Ishikawa (cell line): Measurements from ENCODE around the gene RAB25.

ENCODE experiments used
- CEBPB ChIP-seq: IDR thresholded peaks from 2 replicates; pipeline ENCODE4 v1.6.1; 2012
- CREB1 ChIP-seq: IDR thresholded peaks from 2 replicates; pipeline ENCODE4 v1.6.1; 2012; ENCODE audit warnings: low read depth
- EGR1 ChIP-seq: IDR thresholded peaks from 2 replicates; pipeline ENCODE4 v1.6.1; 2012
- EP300 ChIP-seq: IDR thresholded peaks from 2 replicates; pipeline ENCODE4 v1.6.1; 2012; ENCODE audit warnings: borderline replicate concordance
- FOXM1 ChIP-seq: IDR thresholded peaks from 2 replicates; pipeline ENCODE4 v1.6.1; 2012; ENCODE audit warnings: low read depth, borderline replicate concordance
- MAX ChIP-seq: IDR thresholded peaks from 2 replicates; pipeline ENCODE4 v1.6.1; 2012
- NFIC ChIP-seq: IDR thresholded peaks from 2 replicates; pipeline ENCODE4 v1.6.1; 2012
- RAD21 ChIP-seq: IDR thresholded peaks from 2 replicates; pipeline ENCODE4 v1.6.1; 2012; ENCODE audit warnings: low read depth
- TAF1 ChIP-seq: IDR thresholded peaks from 2 replicates; pipeline ENCODE4 v1.6.1; 2012; ENCODE audit warnings: low read depth, mild to moderate bottlenecking
- TCF12 ChIP-seq: IDR thresholded peaks from 2 replicates; pipeline ENCODE4 v1.6.1; 2012; ENCODE audit warnings: low read depth
- TEAD4 ChIP-seq: IDR thresholded peaks from 2 replicates; pipeline ENCODE4 v1.6.1; 2012
- YY1 ChIP-seq: IDR thresholded peaks from 2 replicates; pipeline ENCODE4 v1.6.1; 2012; ENCODE audit warnings: low read depth
- ZBTB7A ChIP-seq: IDR thresholded peaks from 2 replicates; pipeline ENCODE4 v1.6.1; 2012; ENCODE audit warnings: low read depth
- TF ChIP-seq, protein P1 (sequence below): IDR thresholded peaks from 2 replicates; pipeline ENCODE4 v1.6.1; 2012; ENCODE audit warnings: low read depth, mild to moderate bottlenecking
- TF ChIP-seq, protein P2 (sequence below): IDR thresholded peaks from 2 replicates; pipeline ENCODE4 v1.6.1; 2012

Gene RAB25

DNA sequence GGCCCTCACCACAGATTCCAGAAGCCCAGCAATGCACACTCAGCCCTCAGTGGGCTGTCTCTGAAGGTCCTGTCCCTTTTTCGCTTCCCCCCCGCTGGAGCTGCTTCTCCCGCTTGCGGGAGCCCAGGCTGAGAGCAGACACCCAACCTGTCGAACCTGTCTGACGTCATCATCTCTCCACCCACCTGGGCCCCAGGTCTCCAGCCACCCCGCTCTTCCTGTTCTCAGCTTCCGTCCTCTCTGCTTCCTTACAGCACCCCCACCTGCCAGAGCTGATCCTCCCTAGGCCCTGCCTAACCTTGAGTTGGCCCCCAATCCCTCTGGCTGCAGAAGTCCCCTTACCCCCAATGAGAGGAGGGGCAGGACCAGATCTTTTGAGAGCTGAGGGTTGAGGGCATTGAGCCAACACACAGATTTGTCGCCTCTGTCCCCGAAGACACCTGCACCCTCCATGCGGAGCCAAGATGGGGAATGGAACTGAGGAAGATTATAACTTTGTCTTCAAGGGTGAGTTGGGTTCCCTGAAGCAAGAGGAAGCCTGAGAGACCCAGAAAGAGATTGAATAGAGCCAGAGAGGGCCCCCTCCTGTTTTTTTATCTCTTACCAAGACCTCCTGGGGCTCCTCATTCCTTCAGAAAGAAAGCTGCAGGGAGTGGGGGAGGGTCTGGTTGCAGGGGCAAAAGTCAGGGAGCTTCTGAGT, at the start of gene RAB25:
Gene RAB25 (plus strand): TSS at position 224 of the 700 bp plus-strand sequence. CDS start 241 bp downstream, at position 465.
- TF ChIP-seq YY1 (no peak), CEBPB (no peak), FOXM1 (no peak), TAF1 (peak; percentile 60), RAD21 (no peak; the same call in 1 of the 2 replicates), TEAD4 (peak; percentile 15; the same call in 1 of the 2 replicates), EGR1 (peak; percentile 35; the same call in 1 of the 2 replicates), NFIC (peak; percentile 43; the same call in 1 of the 2 replicates), EP300 (no peak; the same call in 1 of the 2 replicates), CREB1 (peak; percentile 80), ZBTB7A (peak; percentile 38; the same call in 1 of the 2 replicates), MAX (peak; percentile 76), TCF12 (0 out of 2 replicates have a peak, but pooled peaks have one; percentile 51)
- TF ChIP-seq, protein P1, sequence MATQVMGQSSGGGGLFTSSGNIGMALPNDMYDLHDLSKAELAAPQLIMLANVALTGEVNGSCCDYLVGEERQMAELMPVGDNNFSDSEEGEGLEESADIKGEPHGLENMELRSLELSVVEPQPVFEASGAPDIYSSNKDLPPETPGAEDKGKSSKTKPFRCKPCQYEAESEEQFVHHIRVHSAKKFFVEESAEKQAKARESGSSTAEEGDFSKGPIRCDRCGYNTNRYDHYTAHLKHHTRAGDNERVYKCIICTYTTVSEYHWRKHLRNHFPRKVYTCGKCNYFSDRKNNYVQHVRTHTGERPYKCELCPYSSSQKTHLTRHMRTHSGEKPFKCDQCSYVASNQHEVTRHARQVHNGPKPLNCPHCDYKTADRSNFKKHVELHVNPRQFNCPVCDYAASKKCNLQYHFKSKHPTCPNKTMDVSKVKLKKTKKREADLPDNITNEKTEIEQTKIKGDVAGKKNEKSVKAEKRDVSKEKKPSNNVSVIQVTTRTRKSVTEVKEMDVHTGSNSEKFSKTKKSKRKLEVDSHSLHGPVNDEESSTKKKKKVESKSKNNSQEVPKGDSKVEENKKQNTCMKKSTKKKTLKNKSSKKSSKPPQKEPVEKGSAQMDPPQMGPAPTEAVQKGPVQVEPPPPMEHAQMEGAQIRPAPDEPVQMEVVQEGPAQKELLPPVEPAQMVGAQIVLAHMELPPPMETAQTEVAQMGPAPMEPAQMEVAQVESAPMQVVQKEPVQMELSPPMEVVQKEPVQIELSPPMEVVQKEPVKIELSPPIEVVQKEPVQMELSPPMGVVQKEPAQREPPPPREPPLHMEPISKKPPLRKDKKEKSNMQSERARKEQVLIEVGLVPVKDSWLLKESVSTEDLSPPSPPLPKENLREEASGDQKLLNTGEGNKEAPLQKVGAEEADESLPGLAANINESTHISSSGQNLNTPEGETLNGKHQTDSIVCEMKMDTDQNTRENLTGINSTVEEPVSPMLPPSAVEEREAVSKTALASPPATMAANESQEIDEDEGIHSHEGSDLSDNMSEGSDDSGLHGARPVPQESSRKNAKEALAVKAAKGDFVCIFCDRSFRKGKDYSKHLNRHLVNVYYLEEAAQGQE = no peak
- TF ChIP-seq, protein P2, sequence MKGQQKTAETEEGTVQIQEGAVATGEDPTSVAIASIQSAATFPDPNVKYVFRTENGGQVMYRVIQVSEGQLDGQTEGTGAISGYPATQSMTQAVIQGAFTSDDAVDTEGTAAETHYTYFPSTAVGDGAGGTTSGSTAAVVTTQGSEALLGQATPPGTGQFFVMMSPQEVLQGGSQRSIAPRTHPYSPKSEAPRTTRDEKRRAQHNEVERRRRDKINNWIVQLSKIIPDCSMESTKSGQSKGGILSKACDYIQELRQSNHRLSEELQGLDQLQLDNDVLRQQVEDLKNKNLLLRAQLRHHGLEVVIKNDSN = 0 out of 2 replicates have a peak, but pooled peaks have one; percentile 28

DNA sequence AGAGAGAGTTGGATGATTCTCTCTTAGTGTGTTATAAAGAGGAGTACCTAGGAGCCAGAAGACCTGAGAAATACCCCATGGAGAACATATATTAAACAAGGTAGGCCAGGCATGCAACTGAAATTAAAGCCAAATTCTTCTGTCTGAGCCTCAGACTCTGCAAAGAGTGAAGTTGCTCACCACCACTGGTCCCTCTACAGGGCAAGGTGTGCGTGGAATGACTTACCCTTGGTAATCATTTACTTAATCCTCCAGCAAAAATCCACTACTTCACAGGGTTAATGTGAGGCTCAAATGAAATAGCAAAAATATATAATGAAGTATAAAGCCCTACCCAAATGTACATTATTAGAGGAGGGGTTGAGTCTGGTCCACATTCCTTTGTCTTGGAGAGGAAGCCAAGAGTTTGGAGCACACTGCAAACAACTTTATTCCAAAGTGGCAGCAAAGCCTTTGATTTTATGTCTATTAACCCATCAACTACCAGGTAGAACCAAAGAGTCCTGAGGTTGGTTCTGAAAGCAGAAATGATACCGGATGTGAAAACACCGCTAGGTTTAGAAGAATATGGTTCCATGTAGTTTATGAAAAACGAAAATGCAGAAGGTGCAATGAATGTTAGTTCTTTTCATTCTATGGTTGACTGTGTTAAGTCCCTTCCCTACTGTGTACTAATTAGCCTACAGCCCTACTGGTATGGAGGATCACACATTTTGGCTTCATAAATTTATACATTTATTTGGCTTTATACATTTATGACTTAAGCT, 48.7 kb upstream of the RAB25 start:
- TF ChIP-seq RAD21 (no peak), ZBTB7A (no peak), FOXM1 (no peak), NFIC (no peak), YY1 (no peak), TAF1 (no peak), EP300 (no peak), MAX (no peak), TCF12 (no peak), CREB1 (no peak), EGR1 (no peak), TEAD4 (no peak), CEBPB (no peak)
- TF ChIP-seq, protein P2 = no peak
- TF ChIP-seq, protein P1 = no peak

GRCh38 chr1:156014829-156015228, 46.1 kb upstream of the RAB25 start:
- TF ChIP-seq, protein P2 = no peak
- TF ChIP-seq FOXM1 = no peak
- TF ChIP-seq CREB1 = no peak
- no peak for TF ChIP-seq TEAD4

- TF ChIP-seq YY1 = no peak
- no peak for TF ChIP-seq FOXM1
- no peak for TF ChIP-seq TEAD4
- no peak for TF ChIP-seq CEBPB
- TF ChIP-seq, protein P1 = no peak
- no peak for TF ChIP-seq TAF1
- TF ChIP-seq TCF12 = no peak
- TF ChIP-seq MAX = no peak
- no peak for TF ChIP-seq RAD21
- no peak for TF ChIP-seq EP300
Observed at GRCh38 chr1:156019946-156020292, 41.0 kb upstream of the RAB25 start.
